ENCODE data around the gene CNIH3.

- TF ChIP-seq, protein P1, sequence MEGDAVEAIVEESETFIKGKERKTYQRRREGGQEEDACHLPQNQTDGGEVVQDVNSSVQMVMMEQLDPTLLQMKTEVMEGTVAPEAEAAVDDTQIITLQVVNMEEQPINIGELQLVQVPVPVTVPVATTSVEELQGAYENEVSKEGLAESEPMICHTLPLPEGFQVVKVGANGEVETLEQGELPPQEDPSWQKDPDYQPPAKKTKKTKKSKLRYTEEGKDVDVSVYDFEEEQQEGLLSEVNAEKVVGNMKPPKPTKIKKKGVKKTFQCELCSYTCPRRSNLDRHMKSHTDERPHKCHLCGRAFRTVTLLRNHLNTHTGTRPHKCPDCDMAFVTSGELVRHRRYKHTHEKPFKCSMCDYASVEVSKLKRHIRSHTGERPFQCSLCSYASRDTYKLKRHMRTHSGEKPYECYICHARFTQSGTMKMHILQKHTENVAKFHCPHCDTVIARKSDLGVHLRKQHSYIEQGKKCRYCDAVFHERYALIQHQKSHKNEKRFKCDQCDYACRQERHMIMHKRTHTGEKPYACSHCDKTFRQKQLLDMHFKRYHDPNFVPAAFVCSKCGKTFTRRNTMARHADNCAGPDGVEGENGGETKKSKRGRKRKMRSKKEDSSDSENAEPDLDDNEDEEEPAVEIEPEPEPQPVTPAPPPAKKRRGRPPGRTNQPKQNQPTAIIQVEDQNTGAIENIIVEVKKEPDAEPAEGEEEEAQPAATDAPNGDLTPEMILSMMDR (IDR thresholded peaks at IDR 0.05 in 2 of 3, conservative IDR thresholded peaks at IDR 0.05 in 1 of 3; ENCODE audit: borderline replicate concordance in 1 of 3, insufficient read depth in 1 of 3, low read depth in 2 of 3, low read length in 2 of 3) = no peak
- TF ChIP-seq POLR2A (IDR thresholded peaks at IDR 0.05; ENCODE audit: borderline replicate concordance, extremely low read depth, insufficient read depth, insufficient read length) (no peak), EZH2 (IDR thresholded peaks at IDR 0.05) (no peak), SP1 (IDR thresholded peaks at IDR 0.05; ENCODE audit: low read depth) (no peak), EZH2phosphoT487 (IDR thresholded peaks at IDR 0.05; ENCODE audit: borderline replicate concordance) (no peak), JUND (IDR thresholded peaks at IDR 0.05) (no peak), RAD21 (IDR thresholded peaks at IDR 0.05; ENCODE audit: low read depth) (no peak), POLR2AphosphoS5 (IDR thresholded peaks at IDR 0.05; ENCODE audit: low read depth, low read length) (no peak), CBX3 (IDR thresholded peaks at IDR 0.05; ENCODE audit: low read depth) (no peak), YY1 (IDR thresholded peaks at IDR 0.05; ENCODE audit: extremely low read depth, insufficient replicate concordance, low read depth, low read length) (no peak), FOSL1 (IDR thresholded peaks at IDR 0.05; ENCODE audit: low read depth) (no peak), CEBPB (IDR thresholded peaks at IDR 0.05; ENCODE audit: low read depth) (no peak)
- TF ChIP-seq, protein P2, sequence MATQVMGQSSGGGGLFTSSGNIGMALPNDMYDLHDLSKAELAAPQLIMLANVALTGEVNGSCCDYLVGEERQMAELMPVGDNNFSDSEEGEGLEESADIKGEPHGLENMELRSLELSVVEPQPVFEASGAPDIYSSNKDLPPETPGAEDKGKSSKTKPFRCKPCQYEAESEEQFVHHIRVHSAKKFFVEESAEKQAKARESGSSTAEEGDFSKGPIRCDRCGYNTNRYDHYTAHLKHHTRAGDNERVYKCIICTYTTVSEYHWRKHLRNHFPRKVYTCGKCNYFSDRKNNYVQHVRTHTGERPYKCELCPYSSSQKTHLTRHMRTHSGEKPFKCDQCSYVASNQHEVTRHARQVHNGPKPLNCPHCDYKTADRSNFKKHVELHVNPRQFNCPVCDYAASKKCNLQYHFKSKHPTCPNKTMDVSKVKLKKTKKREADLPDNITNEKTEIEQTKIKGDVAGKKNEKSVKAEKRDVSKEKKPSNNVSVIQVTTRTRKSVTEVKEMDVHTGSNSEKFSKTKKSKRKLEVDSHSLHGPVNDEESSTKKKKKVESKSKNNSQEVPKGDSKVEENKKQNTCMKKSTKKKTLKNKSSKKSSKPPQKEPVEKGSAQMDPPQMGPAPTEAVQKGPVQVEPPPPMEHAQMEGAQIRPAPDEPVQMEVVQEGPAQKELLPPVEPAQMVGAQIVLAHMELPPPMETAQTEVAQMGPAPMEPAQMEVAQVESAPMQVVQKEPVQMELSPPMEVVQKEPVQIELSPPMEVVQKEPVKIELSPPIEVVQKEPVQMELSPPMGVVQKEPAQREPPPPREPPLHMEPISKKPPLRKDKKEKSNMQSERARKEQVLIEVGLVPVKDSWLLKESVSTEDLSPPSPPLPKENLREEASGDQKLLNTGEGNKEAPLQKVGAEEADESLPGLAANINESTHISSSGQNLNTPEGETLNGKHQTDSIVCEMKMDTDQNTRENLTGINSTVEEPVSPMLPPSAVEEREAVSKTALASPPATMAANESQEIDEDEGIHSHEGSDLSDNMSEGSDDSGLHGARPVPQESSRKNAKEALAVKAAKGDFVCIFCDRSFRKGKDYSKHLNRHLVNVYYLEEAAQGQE (IDR thresholded peaks at IDR 0.05; ENCODE audit: low read depth) = no peak
Observed at GRCh38 chr1:224623310-224623714, 7.2 kb downstream of the CNIH3 start.

Data from HCT116 (cell line).